Transverse colon (tissue), 3 donors: ENCODE results near the gene TXLNG.

ENCODE experiments used
- CTCF ChIP-seq, 5 experiments: fragments of 200-600 bp in 3 of 5; fragments of 450-650 bp in 2 of 5; sonication (generic) in 3 of 5; IDR thresholded peaks; 1 replicate in 2 of 5; 2 replicates in 3 of 5; pipeline ENCODE4 v1.5.1; 2016 to 2017; ENCODE audit warnings: antibody characterized with exemption in 5 of 5, inconsistent platforms in 3 of 5, mild to moderate bottlenecking in 2 of 5, moderate library complexity in 1 of 5
- EP300 ChIP-seq: sonication (generic); formaldehyde crosslinking; IDR thresholded peaks from one replicate; pipeline ENCODE4 v1.6.1; 2017; ENCODE audit warnings: antibody characterized with exemption, low read depth
- POLR2A ChIP-seq: fragments of 450-650 bp; IDR thresholded peaks from one replicate; pipeline ENCODE4 v1.6.1; 2016; ENCODE audit warnings: antibody characterized with exemption, mild to moderate bottlenecking, moderate library complexity

GRCh38 chrX:16754019-16754418 is 32.2 kb upstream of the TXLNG start:
- no peak for TF ChIP-seq CTCF (IDR thresholded peaks at IDR 0.05)
- TF ChIP-seq POLR2A, result no peak
- TF ChIP-seq EP300, result no peak
